NCI-H146 (cell line): ENCODE results near the gene DCUN1D3.
"Not testable (repeated sequence)": the region's sequence is repeated elsewhere in the genome, so short reads cannot be mapped to it uniquely, and the experiment has no call there.

Experiments used
- DNase-seq: peaks from one replicate; lab custom pipeline; 2025; lab: John Stamatoyannopoulos, UW

The DCUN1D3 gene

DNA sequence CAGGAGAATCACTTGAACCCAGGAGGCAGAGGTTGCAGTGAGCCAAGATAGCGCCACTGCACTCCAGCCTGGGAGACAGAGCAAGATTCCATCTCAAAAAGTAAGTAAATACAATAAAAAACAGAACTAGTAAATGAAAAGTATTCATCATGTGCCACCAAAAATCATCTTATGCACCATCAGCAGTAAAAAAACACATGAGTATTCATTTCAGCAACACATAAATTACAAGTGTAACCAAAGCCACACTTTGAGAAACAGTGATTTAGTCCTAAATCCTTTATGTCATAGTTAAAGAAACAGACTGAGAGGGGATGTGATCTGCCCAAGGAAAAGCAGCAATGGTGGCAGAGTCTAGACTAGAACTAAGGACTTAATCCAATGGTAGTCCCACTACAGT is 13.0 kb downstream of the DCUN1D3 start:
- DNase-seq, result no peak

DNA sequence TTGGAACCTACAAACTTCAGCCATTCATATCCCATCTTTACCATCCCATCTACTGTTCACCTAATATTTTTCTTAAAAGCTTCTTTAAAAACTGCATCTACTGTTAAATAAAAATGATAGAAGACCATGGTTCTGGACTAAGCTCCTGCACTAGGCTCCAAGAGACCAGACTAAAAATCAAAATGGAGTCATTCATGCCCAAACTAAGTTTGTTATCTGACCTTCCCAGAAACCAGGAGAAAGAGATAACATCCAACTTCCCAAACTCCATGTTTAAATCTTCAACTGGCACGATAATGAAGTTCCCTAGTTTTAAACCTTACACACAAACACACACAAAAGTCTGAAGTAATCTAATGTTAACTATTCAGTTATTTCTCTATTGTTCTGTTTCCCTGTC is 13.8 kb downstream of the DCUN1D3 start:
- DNase-seq, result no peak

DNA sequence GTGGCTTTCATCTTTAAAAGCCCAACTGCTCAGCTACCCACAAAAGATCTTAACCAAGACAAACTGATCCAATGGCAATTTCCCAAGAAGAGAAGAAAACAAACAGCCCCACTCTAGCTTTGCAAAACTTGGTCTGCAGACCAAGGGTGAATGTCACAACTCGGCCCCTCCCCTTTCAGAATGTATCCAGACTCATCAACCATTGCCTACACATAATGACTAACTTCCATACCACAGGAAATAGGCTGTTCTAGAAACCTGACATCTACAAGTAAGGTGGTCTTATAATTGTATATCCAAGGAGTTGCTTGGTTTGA is 16.0 kb downstream of the DCUN1D3 start:
- no peak for DNase-seq

DNA sequence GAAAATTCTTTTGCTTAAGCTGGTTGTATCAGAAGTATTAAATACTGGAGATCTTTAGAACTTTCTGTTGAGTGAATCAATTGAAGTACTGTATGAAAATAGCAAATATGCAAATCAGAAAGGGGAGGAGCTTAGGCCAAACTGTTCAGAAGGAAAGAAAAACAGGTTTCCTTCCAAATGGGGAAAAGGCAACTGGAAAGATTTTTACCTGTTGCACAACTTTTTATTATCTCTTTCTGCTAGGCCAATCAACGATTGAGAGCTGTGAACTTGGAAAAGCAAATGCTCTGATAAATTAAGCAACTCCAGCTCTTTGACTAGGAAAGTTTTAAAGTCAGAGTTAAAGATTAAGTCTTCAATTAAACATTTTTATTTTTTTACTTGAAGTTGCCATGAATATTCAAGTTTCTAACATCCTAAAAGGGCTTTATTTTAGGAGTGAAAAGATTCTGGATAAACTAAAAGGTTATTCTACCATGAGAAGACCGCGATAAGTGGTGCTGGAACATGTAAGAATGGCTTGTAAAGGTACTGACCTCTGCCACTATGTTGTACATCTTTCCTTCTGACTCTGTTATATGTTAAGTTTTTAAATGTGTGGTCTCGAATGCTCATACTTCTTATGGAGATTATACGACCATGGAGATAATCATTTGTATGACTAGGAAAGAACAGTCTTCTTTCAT is 16.5 kb downstream of the DCUN1D3 start:
- no peak for DNase-seq

DNA sequence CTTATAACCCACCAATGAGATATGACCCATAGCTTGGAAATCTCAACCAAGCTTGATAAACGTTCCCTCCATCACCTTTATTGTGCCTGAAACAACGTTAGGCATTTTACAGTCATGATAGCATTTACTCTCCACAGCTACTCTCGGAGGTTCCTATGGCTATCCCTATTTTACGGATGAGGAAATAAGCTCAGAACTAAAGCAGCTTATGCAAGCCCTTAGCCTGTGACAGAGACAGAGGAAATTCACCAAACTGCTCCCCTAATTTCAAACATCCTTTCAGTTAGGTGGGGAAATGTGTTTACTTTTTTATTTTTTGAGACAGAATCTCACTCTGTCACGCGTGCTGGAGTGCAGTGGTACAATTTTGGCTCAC is 18.7 kb downstream of the DCUN1D3 start:
- no peak for DNase-seq

DNA sequence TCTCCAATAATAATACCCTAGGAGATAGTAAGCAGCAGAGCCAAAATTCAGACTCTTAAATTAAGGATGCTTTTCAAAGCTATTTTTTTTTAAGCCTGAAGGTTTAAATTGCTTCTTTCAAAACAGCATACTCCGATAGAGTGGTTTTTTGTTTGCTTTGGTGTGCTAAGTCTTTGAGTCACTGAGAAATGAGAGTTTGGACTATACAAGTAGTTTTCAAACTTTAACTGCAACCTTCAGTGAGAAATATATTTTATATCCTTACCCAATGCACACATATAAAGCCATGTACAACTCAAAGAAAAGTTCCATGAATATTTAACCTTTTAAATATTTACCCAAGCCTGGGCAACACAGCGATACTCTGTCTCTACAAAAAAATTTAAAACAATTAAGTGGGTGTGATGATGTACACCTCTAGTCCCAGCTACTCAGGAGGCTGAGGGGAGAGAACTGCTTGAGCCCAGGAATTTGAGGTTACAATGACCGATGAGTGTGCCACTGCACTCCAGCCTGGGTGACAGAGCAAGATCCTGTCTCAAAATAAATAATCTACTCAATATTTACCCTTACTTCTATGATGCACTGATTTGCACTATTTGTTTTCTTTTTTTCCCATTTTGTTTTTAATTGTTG is 19.2 kb downstream of the DCUN1D3 start:
- no peak for DNase-seq

DNA sequence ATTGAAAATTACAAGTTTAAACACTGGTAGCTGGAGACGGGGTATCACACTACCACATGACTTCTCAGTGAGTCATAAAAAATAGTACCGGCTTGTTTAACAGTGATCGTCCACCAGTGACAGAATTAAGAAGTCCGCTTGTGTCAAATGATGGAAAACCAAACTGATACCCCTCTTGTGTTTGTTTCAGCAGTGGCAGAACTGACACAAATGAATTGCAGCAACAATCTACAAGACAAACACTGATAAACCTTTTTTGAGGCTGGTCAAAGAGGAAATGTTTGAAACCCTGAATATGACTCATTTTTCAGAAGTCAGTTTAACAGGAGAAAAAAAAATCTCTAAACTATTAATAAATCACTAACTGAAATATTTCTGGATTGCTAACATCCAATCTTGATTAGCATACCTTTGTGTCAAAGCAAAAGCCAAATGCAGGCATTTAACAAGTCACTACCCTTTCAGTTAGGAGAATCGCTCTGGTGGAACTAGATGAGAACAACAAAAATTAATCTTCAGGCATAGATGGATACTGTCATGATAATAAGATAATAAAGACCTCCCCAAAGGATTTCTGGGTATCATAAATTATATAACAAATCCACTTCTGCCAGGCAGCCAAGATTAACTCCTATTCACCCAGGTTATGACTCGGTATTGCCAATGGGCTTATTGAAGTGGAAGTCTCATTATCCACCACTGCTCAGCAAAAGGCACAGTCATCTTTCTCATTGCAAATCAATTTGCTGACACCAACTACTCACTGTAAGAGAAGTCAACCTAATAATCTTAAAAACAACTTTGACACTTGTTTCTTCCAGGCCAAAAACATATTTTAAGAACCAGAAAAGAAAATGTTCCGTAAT is 20.8 kb downstream of the DCUN1D3 start:
- no peak for DNase-seq

DNA sequence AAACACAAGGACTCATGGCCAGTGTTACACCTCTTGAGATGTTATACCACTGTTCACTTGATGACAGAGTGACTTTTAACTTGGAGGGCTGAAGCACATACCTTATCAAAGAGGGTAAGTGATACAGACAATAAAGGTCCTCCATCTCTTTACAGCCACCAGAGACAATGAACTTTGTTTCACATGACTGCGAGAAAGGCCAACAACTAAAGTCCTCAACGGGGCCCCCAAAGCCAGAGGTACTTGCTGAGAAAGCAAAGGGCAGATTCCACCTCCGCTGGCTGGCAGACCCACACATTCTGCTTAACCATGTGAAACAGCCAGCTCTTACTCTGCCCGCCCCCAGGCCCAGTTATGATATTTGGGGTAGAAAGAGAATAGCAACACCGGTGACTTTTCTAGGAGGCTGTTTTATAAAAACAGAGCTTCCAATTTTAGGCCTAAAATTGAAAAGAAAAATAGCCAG is 21.4 kb downstream of the DCUN1D3 start:
- DNase-seq, result no peak

DNA sequence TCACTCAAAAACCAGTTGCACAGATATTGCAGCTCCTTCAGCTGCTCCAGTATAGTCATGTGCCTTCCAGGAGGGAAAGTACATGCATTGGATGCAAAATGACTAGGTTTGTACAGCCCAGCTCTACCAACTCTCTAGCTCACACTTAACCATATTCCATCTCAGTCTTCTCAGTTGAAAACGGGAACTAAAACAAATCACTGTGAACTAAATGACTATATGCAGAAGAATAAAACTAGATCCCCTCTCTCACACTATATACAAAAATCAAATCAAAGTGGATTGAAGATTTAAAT is 24.9 kb downstream of the DCUN1D3 start:
- no peak for DNase-seq

DNA sequence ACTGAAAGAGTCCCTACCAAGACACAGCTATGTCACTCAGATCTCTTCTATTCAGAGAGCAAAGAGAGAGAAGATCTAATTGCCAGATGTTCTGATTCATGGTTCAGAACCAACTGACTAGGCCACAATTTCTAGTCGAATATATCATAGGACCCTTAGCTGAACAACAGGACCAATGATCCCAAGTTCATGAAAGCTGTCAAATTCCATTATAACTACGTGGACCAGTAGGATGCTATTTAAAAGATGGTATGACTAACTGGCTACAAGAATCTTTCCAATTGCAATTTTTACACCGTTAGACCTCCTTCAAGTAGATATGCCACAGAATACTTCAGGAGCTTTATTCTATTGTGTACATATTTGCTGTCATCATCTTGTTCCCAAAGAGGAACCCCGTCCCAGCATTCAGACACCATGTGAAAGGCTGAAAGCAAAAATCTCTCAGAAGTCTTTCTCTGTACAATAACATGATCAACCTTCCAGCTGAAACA is 26.0 kb downstream of the DCUN1D3 start:
- DNase-seq, result no peak

DNA sequence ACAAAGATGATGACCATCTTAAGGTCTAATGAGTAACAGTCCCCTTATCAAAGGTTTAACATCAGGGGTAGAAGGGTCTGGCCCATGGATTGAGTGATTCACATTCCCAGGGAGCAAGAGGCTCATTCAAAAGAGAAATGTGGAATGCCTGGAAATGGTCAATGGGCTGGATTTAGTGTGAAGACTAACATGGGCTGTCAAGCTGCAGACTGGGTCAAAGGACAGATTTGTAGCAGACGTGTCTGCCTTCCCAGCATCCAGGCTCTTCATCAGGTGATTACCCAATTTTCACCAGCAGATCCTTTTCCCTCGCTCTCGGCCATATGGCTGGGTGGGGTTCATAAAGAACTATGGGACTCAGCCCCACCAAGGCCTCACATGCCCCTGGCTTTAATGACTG is 26.8 kb downstream of the DCUN1D3 start:
- no peak for DNase-seq

DNA sequence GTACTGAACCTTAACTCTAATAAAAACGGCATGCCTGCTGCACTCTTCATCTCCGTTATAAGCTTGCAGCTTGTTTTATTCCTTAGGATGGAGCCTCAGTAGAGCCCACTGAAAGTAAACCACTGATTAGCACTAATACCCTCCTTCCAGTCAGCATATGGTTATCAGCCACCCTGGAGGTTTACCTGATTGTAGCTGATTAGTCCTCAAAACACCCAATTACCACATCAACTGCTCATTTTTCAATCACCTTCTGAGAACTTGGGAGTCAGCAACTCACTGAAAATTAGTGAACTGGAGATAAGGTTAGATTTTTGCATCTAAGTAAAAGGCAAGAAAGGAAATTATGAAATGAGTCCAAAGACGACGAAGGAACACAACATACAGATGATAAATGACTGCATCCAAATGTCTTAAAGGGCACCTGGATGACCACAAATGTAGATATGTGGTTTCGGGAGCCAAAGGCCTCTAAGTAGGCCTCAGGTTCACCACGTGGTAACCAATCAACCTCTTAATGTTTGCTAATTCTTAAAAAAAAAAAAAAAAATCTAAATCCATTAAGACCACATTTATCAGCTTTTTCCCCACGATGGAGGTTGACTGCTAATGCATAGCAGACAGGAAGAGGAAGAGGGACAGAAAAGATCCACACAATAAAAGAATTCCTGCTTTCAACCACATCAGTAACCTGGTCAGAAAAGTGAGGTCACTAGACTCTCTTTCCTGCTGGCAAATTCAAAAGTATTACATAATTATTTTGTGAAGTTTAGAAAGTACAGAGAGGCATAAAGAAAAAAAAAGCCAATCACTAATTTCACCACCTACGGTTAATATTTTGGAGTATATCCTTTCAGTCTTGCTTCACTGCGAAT is 28.0 kb downstream of the DCUN1D3 start:
- no peak for DNase-seq

DNA sequence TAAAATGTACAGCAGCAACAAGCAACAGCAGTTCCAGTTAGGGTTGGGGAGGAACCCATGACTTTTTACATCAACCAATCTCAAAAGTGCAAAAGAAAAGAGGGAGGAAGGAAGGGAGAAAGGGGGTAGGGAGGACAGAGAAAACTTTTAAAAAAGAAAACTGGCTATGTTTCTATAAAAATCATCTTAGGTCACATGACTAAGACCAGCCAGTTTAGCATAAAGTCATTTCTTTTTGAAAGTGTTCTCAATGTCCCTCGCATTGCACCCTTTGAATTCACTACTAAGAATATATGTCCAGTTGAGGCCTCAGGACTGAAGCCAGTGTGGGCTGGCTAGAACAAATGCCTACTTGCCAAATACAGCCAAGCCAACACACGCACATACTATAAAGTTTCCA is 28.9 kb downstream of the DCUN1D3 start:
- DNase-seq, result no peak

DNA sequence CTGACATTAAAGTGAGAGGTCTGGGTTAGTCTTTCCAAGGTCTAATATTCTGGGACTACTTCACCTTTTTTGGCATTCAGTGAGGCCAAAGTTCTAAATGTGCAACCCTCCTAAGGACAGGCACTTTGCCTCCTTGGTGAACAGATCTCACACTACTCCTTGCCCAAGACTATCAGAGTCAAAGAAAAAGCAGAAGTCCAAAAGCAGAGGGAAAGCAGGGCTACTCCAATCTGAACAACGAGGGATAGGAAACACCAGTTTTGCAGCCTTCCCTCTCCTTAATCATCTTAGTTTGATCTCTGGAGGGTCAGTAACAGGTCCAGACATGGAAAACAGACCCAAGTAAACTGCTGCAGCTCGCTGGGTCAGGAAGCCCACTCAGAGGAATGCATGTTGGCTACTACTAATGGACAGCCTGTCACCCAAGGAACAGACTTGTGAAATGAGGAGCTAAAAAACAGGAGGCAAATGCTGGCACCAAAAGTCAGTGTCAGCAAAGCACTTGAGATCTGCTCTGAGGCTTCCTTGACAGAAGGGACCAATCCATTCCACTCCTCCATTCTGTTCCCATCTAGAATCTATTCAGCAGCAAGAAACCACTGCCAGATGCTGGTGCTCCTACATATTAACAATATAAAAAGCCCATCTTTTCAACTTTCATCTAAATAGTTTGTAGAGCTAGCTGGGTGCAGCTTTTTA is 29.9 kb downstream of the DCUN1D3 start:
- no peak for DNase-seq

DNA sequence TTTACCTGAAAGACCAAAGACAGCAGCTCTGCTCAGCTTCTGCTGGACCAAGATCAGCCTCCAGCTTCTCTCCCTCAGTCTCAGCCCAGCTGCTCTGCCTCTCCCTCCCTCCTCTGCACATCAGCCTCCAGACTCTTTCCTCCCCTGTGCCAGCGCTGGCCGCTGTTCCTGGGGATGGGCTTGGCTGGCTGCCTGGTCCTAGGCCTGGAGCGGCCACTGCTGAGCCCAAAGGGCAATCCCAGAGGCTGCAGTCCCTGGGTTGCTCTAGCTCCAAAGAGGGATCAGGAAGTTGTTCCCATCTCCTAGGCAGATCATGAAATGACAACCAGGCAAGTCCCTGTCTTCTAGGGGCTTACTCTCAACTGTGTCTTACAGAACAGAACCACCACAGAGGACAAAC is 31.3 kb downstream of the DCUN1D3 start:
- DNase-seq, result no peak

DNA sequence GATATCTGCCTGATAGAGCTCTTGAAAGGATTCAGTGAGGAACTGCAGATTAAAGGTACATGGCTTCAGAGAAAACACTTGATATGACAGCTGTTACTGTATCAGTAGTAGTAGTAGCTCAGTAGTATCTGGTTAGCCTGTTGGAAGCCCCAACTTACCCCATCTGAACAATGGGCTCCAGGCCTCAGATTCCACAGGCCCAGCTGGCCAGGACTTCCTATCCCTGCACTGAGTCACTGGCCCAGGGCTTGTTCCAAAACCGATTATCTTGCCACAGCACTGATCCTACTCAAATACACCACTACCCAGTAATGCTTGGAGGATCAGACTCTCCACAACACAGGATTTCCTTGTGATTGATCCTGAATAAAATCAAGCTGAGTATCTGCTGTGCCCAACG is 32.6 kb downstream of the DCUN1D3 start:
- no peak for DNase-seq

DNA sequence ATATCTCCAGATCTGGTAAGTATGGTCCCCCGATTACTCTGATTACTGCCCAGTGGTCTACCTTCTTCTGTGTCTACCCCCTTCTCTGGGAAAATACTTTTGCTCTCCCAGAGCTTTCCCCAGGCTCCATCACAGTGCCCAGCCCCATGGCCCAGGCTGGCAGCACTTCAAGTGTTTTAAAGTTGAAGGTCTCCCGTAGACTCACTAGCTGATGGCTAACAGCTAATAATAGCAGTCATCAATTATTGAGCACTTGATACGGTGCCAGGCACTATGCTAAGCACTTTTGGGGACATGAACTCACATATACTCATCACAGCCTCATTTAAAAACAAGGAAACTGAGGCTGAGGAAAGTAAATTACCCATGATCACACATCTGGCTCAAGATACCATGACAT is 33.4 kb downstream of the DCUN1D3 start:
- no peak for DNase-seq

DNA sequence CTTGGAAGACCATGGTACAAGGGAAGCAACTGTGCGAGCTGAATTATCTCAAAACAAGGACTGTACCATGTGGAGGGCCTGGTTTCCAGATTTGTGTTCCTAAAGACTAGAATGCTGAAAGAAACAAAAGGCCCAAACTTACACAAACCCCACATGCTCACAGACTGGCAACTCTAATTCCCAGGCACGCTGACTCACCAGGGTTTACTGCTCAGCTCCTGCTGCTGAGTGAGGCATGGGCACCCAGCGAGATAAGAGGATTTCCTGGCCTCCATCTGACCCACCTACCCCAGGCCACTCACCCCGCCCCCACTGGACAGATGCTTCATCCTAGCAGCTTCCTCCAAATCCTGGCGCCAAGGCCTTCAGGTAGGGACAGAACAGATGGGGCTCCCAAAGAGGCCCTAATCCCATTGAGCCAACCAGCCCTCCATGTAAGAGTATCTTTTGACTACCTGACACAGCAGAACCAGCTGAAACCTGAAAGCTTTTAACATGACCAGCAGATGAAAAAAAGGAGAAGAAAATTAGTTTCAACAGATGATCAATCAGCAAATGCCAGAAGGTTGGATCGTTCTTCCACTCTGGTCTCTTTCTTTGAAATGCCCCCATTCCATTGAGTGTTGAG is 33.9 kb downstream of the DCUN1D3 start:
- DNase-seq, result peak; percentile 4

DNA sequence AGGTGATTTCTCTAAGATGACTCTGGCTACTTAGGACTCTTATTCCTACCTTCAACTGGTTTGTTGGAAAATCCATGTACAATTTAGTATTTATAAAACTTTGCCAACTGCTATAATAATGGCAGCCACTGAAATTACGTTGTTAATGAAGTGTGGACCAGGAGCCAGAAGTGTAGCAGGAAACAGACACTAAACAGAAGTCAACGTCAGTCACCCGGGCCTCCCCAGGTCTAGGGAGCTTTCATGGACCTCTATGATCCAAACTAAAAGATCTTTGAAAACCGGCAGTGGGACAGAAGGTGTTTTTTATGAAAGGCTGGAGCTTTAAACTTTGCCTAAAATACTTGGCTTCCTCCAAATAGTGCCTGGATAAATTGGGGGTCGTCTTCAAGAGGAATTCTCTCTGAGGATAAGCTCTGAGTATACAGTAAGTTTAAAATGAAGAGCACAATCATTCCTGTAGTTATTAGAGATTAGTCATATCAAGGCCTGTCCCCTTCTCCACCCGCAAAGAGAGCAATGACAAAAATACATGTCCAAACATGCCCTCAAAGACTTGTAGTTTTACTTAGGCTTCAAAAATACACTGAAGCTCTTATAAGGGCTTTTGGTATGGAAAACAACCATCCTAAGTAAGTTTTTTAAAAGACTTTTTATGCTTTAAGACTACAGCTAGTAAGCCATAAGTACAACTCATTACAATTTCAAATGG is 34.6 kb downstream of the DCUN1D3 start:
- no peak for DNase-seq

DNA sequence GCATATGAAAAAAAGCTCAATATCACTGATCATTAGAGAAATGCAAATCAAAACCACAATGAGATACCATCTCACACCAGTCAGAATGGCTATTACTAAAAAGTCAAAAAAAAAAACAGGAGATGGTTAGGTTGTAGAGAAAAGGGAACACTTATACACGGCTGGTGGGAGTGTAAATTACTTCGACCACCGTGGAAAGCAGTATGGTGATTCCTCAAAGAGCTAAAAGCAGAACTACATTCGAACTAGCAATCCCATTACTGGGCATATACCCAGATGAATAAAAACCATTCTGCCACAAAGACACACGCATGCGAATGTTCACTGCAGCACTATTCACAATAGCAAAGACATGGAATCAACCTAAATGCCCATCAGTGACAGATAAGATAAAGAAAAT is 35.8 kb downstream of the DCUN1D3 start:
- DNase-seq, result not testable (repeated sequence)
